ENCODE data around the gene ST6GALNAC6.
"Not testable (repeated sequence)": the region's sequence is repeated elsewhere in the genome, so short reads cannot be mapped to it uniquely, and the experiment has no call there.

The ST6GALNAC6 gene

DNA sequence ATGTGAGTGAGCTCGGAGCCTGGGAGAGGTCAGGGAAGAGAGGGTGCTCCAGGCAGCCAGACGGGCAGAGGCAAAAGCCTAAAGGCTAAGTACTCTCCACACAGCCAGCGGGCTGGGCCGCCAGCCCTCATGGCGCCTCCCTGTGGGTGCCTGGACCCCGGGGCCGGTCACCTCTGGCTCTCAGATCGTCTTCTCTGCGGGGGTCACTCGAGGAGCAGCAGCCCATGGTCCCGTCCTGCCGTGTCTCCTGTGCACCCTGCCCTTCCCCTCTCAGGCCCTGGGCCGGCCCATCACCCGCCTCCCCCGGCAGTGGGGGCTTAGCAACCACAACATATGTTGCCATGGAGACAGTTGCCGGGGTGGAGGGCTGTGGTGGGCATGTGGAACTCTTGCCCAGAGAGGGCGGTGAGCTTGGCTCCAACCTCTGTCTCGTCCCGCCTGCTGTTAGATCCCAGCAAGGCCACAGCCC, 26.1 kb downstream of the ST6GALNAC6 start:
- no peak for DNase-seq (ENCODE audit: low read depth in 2 of 2)

DNA sequence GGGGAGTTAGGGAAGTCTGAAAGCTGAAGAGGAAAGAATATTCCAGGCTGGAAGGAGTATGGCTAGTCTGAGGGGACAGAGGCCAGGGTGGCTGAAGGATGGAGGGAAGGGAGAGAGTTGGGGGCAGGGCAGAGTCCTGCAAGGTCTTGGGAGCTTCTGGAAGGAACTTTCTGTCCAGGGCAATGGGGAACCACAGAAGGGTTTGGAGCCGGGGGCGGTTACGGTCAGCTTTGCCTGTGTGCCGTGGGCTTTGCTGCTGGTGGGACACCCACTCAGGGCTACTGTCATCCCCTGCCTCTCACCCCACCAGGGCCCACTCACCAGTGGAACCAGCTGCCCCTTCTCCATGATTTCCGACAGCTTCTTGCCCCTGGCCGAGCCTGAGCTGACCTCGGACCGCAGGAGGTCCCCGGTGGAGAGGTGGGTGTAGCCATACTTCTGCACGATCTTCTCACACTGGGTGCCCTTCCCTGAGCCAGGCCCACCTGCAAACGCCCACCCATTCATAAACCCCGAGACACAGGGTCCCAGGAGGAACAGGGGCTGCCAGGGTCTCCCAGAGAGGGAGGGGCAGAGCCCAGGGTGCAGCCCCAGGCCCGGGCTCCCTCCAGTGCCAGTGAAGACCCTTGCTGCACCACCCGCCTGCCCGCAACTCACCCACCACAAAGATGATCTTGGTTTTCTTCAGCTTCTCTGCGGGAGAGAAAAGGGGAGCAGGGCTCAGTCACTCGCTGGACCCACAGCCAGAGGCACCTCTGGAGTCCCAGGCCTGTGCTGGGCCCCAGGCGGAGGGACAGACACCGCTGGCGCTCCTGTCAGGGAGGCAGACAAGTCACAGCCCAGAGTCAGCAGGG, 26.8 kb downstream of the ST6GALNAC6 start:
- DNase-seq (ENCODE audit: low read depth in 2 of 2): no peak

GRCh38 chr9:127871531-127871930, 27.9 kb downstream of the ST6GALNAC6 start:
- no peak for DNase-seq (ENCODE audit: low read depth in 2 of 2)

DNA sequence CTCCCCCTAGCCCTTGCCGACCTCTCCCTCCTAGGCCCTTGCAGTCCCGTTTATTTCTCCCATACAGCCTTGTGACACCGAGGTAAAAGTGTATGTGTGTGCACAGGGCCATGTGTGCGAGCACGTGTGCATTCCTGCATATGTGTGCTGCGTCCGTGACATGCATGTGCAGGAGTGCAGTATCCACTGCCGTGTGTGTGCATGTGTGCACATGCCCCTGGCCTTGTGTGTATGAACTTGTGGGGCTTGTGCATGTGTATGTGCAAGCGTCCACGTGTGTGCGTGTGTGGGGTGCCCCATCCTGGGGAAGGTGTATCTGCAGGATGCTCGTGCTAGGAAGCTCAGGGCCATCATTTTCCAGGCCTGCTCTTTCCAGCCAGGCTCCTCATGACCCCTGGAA, 28.5 kb downstream of the ST6GALNAC6 start:
- no peak for DNase-seq (ENCODE audit: low read depth in 2 of 2)

DNA sequence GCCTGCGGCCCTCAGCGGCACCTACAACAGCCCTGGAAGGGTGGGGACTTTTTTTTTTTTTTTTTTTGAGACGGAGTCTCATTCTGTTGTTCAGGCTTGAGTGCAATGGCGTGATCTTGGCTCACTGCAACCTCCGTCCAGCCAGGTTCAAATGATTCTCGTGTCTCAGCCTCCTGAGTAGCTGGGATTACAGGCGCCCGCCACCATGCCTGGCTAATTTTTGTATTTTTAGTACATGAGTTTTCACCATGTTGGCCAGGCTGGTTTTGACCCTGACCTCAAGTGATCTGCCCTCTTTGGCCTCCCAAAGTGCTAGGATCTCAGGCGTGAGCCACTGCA, 29.3 kb downstream of the ST6GALNAC6 start:
- DNase-seq (ENCODE audit: low read depth in 2 of 2): not testable (repeated sequence)

DNA sequence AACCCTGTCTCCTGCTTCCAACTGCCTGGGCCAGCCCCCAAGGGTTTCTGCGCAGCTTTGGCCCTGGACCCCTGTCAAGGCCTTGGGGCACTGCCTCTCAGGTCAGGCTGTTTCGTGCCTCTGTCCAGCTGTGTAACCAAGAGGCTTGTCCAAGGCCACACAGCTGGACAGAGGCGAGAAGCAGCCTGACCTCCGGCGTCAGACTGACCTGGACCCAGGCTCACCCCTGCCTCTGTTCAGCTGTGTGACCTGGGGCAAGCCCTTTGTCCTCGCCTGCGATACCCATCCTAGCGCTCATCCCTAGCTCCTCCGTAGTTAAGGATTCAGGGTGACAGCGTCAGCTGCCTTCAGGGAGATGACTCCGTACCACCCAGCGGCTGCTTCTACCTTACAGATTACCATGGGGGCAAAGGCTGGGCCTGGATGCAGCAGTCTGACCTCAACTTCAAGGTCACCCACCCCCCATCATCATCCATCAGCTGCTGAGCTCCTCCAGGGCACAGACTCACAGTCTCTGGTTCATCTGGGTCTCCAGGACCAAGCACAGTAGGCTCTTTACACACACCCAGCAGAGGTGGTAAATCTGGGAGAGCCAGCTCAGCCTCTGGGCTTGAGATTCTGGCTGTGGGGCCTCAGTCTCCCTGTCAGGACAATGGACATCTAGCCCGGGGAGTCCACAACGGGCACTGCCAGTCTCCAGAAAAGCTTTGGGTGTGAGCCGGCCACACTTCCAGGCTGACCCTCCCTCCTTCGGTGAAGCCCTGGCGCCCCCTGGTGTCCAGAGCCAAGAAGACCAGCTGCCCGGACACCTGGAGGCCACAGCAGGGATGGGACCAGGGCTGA, 29.9 kb downstream of the ST6GALNAC6 start:
- peak; percentile 27 to 33 for DNase-seq (ENCODE audit: low read depth in 2 of 2)

DNA sequence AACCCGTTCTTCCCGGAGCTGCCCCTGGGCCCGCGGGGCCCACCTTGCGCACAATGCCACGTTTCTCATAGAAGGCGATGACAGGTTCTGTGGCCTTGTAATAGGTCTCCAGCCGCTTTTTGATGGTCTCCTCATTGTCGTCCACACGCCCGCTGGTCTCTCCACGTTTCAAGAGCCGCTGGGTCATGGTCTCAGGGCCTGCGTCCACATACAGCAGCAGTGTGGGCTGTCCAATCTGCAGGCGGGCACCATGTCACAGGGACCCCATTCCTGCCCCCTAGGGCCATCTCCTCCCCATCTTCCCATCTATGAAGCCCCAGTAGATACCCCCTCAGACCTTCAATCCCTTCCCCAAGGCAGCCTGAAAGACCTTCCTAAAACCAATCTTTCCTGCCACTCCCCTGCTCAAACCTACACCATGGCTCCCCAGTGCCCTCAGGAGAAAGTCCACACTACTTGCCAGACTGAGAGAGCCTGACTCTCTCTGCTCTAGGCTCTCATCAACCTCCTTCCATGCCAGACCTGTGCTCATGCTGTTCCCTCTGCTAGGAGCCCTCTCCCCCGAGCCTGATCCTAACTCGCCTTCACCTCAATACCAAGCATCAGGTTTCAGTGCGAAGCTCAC, 31.0 kb downstream of the ST6GALNAC6 start:
- no peak for DNase-seq (ENCODE audit: low read depth in 2 of 2)

- no peak for DNase-seq (ENCODE audit: low read depth in 2 of 2)
Measured at GRCh38 chr9:127867356-127868277, 31.8 kb downstream of the ST6GALNAC6 start.

GRCh38 chr9:127866535-127866934, 32.9 kb downstream of the ST6GALNAC6 start:
- no peak for DNase-seq (ENCODE audit: low read depth in 2 of 2)

DNA sequence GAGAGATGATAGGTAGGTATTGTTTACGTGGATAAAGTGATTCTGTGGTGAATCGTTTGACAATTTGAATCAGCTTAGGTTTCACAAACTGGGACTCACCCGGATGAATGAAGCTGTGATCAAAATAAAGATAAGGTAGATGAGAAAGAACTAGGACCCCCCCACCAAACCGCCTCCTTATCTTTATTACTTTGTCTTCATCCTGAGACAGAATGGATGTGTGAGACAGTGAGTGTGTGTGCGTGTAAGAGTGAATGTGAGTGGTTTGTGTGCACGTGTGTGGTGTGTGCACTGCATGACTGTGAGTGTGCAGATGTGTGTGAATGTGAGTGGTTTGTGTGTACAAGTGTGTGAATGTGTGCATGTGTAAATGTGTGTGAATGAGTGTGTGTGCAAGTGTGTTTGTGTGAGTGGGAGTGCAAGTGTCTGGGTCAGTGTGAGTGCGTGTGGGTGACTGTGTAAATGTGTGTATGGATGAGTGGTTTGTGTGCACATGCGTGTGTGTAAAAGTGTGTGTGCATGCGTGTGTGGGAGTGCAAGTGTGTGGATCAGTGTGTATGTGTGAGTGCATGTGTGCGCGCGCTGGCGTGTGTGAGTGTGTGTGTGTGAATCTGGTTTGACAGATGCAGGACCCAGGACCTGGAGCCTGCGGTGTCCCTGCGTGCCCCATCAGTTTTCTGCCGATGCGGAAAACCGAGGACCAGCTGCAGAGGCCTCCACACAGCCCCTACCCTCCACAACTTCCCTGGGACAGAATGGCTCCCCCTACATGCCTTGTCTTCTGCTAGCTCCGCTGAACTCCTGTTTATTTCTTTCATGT, 33.5 kb downstream of the ST6GALNAC6 start:
- no peak for DNase-seq (ENCODE audit: low read depth in 2 of 2)

DNA sequence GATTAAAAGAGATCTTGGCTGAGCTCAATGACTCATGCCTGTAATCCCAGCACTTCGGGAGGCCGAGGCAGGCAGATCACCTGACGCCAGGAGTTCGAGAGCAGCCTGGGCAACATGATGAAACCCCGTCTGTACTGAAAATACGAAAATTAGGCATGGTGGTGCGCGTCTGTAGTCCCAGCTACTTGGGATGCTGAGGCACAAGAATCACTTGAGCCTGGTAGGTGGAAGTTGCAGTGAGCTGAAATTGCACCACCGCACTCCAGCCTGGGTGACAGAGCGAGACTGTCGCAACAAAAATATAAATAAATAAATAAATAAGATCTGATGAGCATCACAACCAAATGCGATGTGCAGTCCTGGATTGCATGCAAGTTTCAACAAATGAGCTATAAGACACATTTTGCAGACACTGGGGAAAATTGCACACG, 36.2 kb downstream of the ST6GALNAC6 start:
- DNase-seq (ENCODE audit: low read depth in 2 of 2): no peak

DNA sequence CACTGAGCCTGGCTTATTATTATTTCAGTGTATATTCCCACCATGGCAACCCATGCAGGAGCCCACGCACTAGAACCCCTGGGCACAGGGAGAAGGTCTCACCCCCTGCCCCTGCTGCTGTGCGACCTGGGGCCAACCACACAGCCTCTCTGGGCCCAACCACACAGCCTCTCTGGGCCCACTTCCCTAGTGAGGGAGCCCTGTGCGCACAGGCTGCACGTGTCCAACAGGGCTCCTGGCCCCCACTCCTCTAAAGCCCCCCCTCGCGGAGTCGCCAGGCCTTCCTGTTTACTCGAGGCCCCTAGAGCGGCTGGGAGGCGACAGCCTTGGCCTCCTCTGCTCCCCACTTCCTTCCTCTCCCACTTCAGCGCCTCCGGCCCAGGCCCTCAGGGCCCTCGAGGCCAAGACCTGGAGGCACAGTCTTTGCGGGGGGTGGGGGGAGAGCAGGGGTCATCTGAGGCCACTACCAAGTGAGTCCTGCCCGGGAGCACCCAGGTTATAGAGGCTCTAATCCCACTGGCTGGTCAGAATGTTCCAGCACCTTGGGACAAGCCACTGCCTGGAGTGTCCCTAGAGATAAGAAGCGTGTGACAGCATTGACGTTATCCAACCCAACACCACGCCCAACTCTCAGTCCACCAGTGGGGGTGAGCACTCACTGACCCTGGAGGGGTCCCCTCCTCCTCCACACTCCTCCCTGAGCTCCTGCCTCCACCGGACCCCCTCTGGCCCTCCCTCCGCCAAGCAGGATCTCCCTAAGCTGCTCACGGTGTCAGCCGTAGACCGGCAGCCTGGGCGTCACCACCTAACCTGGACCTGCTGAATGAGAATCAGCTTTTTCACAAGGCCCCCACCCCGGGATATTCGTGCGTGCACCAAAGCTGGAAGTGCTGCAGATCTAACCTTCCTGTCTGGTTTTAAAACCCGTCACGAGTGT, 37.1 kb downstream of the ST6GALNAC6 start:
- DNase-seq (ENCODE audit: low read depth in 2 of 2): no peak

DNA sequence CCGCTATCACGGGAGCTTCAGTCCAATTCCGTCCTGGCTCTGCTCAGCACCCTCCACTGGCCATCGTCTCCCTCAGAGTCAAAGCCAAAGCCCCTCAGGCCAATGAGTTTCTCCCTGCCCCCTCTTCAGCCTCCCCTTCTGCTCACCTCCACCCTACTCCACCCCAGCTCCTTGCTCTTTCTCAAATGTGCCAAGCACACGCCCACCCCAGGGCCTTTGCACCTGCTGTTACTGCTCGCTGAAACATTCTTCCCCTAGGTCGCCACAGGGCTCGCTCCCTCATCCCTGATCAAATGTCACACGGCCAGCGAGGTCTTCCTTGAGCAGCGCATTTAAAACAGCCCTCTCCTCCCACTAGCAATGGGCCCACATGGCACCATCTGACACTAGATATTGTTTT, 38.6 kb downstream of the ST6GALNAC6 start:
- DNase-seq (ENCODE audit: low read depth in 2 of 2): no peak

DNA sequence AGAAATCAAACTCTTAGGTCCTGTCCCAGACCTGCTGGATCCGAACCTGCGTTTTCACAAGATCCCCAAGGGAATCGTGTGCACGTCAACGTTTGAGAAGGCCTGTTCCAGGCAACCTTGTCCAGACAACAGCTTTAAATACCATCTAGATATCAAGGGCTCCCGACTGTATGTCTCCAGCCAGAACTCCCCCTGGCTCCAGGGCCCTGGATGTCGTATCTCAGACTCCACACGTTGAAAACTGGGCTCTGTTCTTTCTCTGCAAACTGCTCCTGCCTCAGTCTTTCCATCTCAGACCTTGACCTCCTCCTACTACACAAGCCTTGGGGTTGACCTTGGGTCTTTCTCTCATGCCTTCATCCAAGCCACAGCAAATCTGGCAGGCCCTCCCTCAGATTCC, 39.1 kb downstream of the ST6GALNAC6 start:
- DNase-seq (ENCODE audit: low read depth in 2 of 2): no peak

DNA sequence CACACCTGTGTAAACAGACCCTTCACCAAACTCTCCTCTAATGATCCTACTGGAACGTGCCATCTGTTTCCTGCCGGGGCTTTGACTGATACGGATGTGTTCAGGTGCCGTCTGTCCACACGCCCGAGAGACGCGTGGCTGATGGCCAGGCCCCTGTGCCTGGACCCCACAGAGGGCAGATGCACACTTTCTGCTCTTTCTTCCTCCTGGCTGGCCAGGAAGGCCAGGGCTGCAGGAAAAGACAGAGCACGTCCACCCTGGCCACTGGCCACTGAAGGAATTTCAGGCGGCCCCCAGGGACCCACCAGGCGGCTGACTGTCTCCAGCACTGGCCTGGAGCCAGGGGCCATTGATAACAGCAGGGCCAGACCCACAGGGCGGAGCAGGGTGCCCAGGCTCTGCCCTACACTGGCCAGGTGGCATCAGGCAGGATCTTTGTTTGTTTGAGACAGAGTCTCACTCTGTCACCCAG, 41.3 kb downstream of the ST6GALNAC6 start:
- no peak for DNase-seq (ENCODE audit: low read depth in 2 of 2)

- DNase-seq (ENCODE audit: low read depth in 2 of 2): no peak
Measured at GRCh38 chr9:127857278-127857677, 42.1 kb downstream of the ST6GALNAC6 start.

- no peak for DNase-seq (ENCODE audit: low read depth in 2 of 2)
Measured at GRCh38 chr9:127856729-127857116, 42.7 kb downstream of the ST6GALNAC6 start.

DNA sequence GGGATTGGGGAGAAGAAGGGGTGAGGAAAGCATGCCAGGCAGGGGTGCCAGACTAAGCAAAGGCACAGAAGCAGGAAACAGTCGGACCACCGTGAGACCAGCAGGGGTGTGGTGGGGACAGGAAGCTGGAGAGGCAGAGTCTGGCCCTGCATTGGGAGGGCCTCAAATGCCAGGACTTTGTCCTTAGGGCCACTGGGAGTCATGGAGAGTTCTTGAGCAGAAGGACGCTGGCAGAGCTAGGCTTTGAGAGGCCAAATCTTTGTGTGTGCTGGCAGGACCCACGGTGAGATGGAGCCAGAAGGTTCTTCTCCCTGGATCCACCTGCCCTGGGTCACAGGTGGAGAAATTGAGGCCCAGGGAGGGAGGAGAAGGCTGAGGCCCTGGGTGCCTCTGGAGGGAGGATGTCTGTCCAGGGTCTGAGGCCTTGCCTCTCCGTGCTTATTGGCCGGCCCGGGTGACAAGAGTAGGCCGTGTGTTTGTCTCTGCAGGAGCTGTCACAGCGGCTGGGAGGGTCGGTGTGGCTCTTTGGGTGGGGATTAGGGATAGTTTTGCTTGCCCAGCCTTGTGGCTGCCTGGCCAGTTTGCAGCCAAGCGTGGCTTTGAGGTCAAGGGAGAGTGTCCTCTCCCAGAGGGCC, 43.2 kb downstream of the ST6GALNAC6 start:
- no peak for DNase-seq (ENCODE audit: low read depth in 2 of 2)

- no peak for DNase-seq (ENCODE audit: low read depth in 2 of 2)
Measured at GRCh38 chr9:127855522-127855921, 43.9 kb downstream of the ST6GALNAC6 start.
